ENCODE data around the gene BLMH. TPM values are rescaled to one million over a fixed set of nuclear protein-coding genes. Genes with fewer than 3 reads are reported as not detected.

The BLMH gene
- total and polyA plus RNA-seq, 10 of the 15 experiments (the other 5 are each of a cell fraction or from before 2014, with no cell fraction given) = 16.1 to 63.9 (median 54.0) TPM

- no peaks in the 10 kb centered on the region for H4K20me1 ChIP-seq (ENCODE audit: control insufficient read depth, insufficient read depth)
- POLR2A ChIA-PET = no interaction called here
- no peak for FAIRE-seq
- no peak for DNase-seq (ENCODE audit: low read depth, low spot score)
- in situ Hi-C loops (cut with MboI) = no loop called here
- H3K9ac ChIP-seq (ENCODE audit: control insufficient read depth, insufficient read depth, low read length) = no peak overlapping the region
- ATAC-seq = no peak
- H3K27ac ChIP-seq (ENCODE audit: control insufficient read depth, insufficient read depth) = no peak overlapping the region
- no TSS peak for BruUV-seq (replicated peaks)
- H2AFZ ChIP-seq (ENCODE audit: control insufficient read depth, low read depth, low read length) = no peak overlapping the region
- CTCF ChIA-PET = interaction anchor here (0.7 to 1.5 kb wide), 3 partner anchors 104 to 124 kb away, joined by 3 to 7 read pairs (median 3); no protein-coding TSS in a partner anchor
- TF ChIP-seq ZZZ3 (IDR thresholded peaks at IDR 0.05; ENCODE audit: control insufficient read depth, insufficient read length, low read depth) = no peak
- no peak for TF ChIP-seq NR2C1 (IDR thresholded peaks at IDR 0.05)
- no peak for TF ChIP-seq SUZ12 (IDR thresholded peaks at IDR 0.05; ENCODE audit: unreplicated experiment)
- no peak for TF ChIP-seq BCL3 (IDR thresholded peaks at IDR 0.05; ENCODE audit: borderline replicate concordance, insufficient read depth, low read depth, low read length, poor library complexity, severe bottlenecking)
- no peak for TF ChIP-seq E4F1 (IDR thresholded peaks at IDR 0.05; ENCODE audit: borderline replicate concordance, partially characterized antibody)
- no peak for TF ChIP-seq TCF3 (IDR thresholded peaks at IDR 0.05; ENCODE audit: borderline replicate concordance, insufficient read depth, low read depth, low read length)
- TF ChIP-seq FOXK2 (IDR thresholded peaks at IDR 0.05) = no peak
- TF ChIP-seq KLF5 (IDR thresholded peaks at IDR 0.05; ENCODE audit: partially characterized antibody) = no peak
- TF ChIP-seq CBFB (IDR thresholded peaks at IDR 0.05; ENCODE audit: low read depth) = no peak
- no peak for TF ChIP-seq MYB (IDR thresholded peaks at IDR 0.05; ENCODE audit: borderline replicate concordance, low read depth, low read length)
- no peak for TF ChIP-seq BACH1 (IDR thresholded peaks at IDR 0.05; ENCODE audit: borderline replicate concordance)
- H3K4me2 ChIP-seq (ENCODE audit: control insufficient read depth, insufficient read depth) = no peak overlapping the region
- no peaks in the 10 kb centered on the region for H3K9me3 ChIP-seq (replicated peaks; ENCODE audit: control insufficient read depth, insufficient read depth, low read length)
- SMC1A ChIA-PET (ENCODE audit: uncharacterized antibody, unreplicated experiment) = interaction anchor here (1.1 to 1.5 kb wide), 4 partner anchors 9 to 107 kb away, joined by 3 to 4 read pairs (median 3); no protein-coding TSS in a partner anchor
- 64% methylated on average over 10 of the region's 10 CpGs for WGBS (ENCODE audit: insufficient coverage, insufficient replicate concordance, low lambda C conversion rate, missing lambda C conversion rate)
- H3K36me3 ChIP-seq (ENCODE audit: control insufficient read depth in 2 of 2, insufficient read depth in 2 of 2, low read length in 1 of 2) = no peaks in the 10 kb centered on the region
- no peaks in the 10 kb centered on the region for H3K27me3 ChIP-seq (replicated peaks in 1 of 2; ENCODE audit: control insufficient read depth in 2 of 2, insufficient read depth in 2 of 2, low read length in 1 of 2)
- H3K4me1 ChIP-seq (ENCODE audit: control insufficient read depth, insufficient read depth, low read length) = peaks cover 19% of the 10 kb centered on the region; the same call in 1 of the 2 replicates
- intact Hi-C loops (cut with micrococcal nuclease; ENCODE audit: unreplicated experiment) = loop anchor here (10.0 kb wide), 1 partner anchor 103 kb away; the partner anchor contains the start of gene TMIGD1
- no peak overlapping the region for H3K4me3 ChIP-seq
- RAD21 ChIA-PET (ENCODE audit: unreplicated experiment) = interaction anchor here (1.7 to 2.7 kb wide), 2 partner anchors 107 to 127 kb away, joined by 5 to 10 read pairs; no protein-coding TSS in a partner anchor
- H3K79me2 ChIP-seq (ENCODE audit: control insufficient read depth, insufficient read depth, low read length) = no peaks in the 10 kb centered on the region
Measured at GRCh38 chr17:30232015-30232823, 59.5 kb downstream of the BLMH start.

Measured in GM12878 (cell line).